Mesothelial cell of epicardium (in vitro differentiated cells): ENCODE data around the gene TSPEAR. TPM values are rescaled to one million over a fixed set of nuclear protein-coding genes. Genes with fewer than 3 reads are reported as not detected.
A peak's percentile ranks its signal among the peaks of the same experiment; 100 is the strongest.

Experiments used
- DNase-seq, 2 experiments: peaks; one replicate each; pipeline ENCODE4 v3.0.0; 2021; ENCODE audit warnings: low spot score in 2 of 2; ENCODE audit not compliant: unreplicated experiment in 2 of 2
- H3K27ac Mint-ChIP-seq: 2 replicates; pipeline ENCODE4 v1.8.0; 2021; ENCODE audit warnings: mixed read lengths
- H3K27me3 Mint-ChIP-seq: 2 replicates; pipeline ENCODE4 v1.8.0; 2021; ENCODE audit warnings: low read depth, mixed read lengths
- H3K36me3 Mint-ChIP-seq: 2 replicates; pipeline ENCODE4 v1.8.0; 2021; ENCODE audit warnings: mixed read lengths
- H3K4me1 Mint-ChIP-seq: 2 replicates; pipeline ENCODE4 v1.8.0; 2021; ENCODE audit warnings: mixed read lengths
- H3K4me3 Mint-ChIP-seq: 2 replicates; pipeline ENCODE4 v1.8.0; 2021; ENCODE audit warnings: mild to moderate bottlenecking, moderate library complexity, mixed read lengths
- H3K9me3 Mint-ChIP-seq: 2 replicates; pipeline ENCODE4 v1.8.0; 2021; ENCODE audit warnings: mixed read lengths
- CTCF ChIP-seq: fragments of 200-600 bp; sonication (generic); IDR thresholded peaks from one replicate; pipeline ENCODE4 v1.5.0; 2021; ENCODE audit warnings: antibody characterized with exemption; ENCODE audit not compliant: unreplicated experiment
- total RNA-seq: library from RNA; stranded (reverse); gene quantifications from 3 replicates; pipeline ENCODE4 v1.2.1, GENCODE V29; 2021

TSPEAR gene
- total RNA-seq, 1 donor from 2014 or later = 0.11 TPM

GRCh38 chr21:44490405-44490804 is 221.0 kb downstream of the TSPEAR start:
- Mint-ChIP-seq H3K27ac (no peak overlapping the region), H3K4me1 (peaks cover 3% of the 10 kb centered on the region)
- no peak for TF ChIP-seq CTCF

GRCh38 chr21:44489962-44490361 is 221.4 kb downstream of the TSPEAR start:
- H3K27me3 Mint-ChIP-seq = no peaks in the 10 kb centered on the region
- no peak for TF ChIP-seq CTCF
- peaks cover 4% of the 10 kb centered on the region for H3K4me1 Mint-ChIP-seq
- H3K36me3 Mint-ChIP-seq = peaks cover 45% of the 10 kb centered on the region
- H3K9me3 Mint-ChIP-seq = peaks cover 40% of the 10 kb centered on the region
- H3K4me3 Mint-ChIP-seq = no peak overlapping the region
- H3K27ac Mint-ChIP-seq = no peak overlapping the region
- no peak for DNase-seq

More at GRCh38 chr21:44490405-44490804, 221.0 kb downstream of the TSPEAR start:
- DNase-seq = no peak
- Mint-ChIP-seq H3K36me3 (peaks cover 47% of the 10 kb centered on the region), H3K27me3 (no peaks in the 10 kb centered on the region), H3K4me3 (no peak overlapping the region), H3K9me3 (peaks cover 41% of the 10 kb centered on the region)

GRCh38 chr21:44487831-44488230 is 223.5 kb downstream of the TSPEAR start:
- H3K36me3 Mint-ChIP-seq = peaks cover 35% of the 10 kb centered on the region
- H3K27ac Mint-ChIP-seq = no peak overlapping the region
- peaks cover 31% of the 10 kb centered on the region for H3K9me3 Mint-ChIP-seq
- peak; percentile 64 for TF ChIP-seq CTCF
- H3K27me3 Mint-ChIP-seq = no peaks in the 10 kb centered on the region
- no peak for DNase-seq
- H3K4me3 Mint-ChIP-seq = peak overlapping the region; percentile 37
- peaks cover 4% of the 10 kb centered on the region for H3K4me1 Mint-ChIP-seq

GRCh38 chr21:44486302-44486701 is 225.1 kb downstream of the TSPEAR start:
- peaks cover 21% of the 10 kb centered on the region for H3K36me3 Mint-ChIP-seq
- H3K4me3 Mint-ChIP-seq = peak overlapping the region; percentile 85
- H3K9me3 Mint-ChIP-seq = peaks cover 19% of the 10 kb centered on the region
- peaks cover 4% of the 10 kb centered on the region for H3K4me1 Mint-ChIP-seq
- H3K27me3 Mint-ChIP-seq = no peaks in the 10 kb centered on the region
- no peak for DNase-seq
- TF ChIP-seq CTCF = no peak
- peak overlapping the region; percentile 64 for H3K27ac Mint-ChIP-seq

GRCh38 chr21:44485796-44486195 is 225.6 kb downstream of the TSPEAR start:
- Mint-ChIP-seq H3K9me3 (peaks cover 16% of the 10 kb centered on the region), H3K27ac (peak overlapping the region; percentile 75), H3K4me3 (peak overlapping the region; percentile 85), H3K36me3 (peaks cover 19% of the 10 kb centered on the region), H3K27me3 (no peaks in the 10 kb centered on the region), H3K4me1 (peaks cover 4% of the 10 kb centered on the region)
- TF ChIP-seq CTCF = no peak
- no peak for DNase-seq
